Activated gamma-delta T cell treated with anti-CD3 and anti-CD28 coated beads, Interleukin-2, amount 50 U/mL, for 16 hours (primary cell): ENCODE results near the gene DPH1.

Source experiments
- DNase-seq: peaks from one replicate; pipeline ENCODE4 v3.0.0-alpha.2; 2020; ENCODE audit warnings: low read depth

DPH1 gene

GRCh38 chr17:2062571-2063183 lies 32.7 kb downstream of the DPH1 start:
- no peak for DNase-seq

GRCh38 chr17:2063261-2064146 lies 33.6 kb downstream of the DPH1 start:
- DNase-seq: no peak

GRCh38 chr17:2064147-2064489 lies 34.2 kb downstream of the DPH1 start:
- DNase-seq: no peak

- no peak for DNase-seq
Measured at GRCh38 chr17:2064520-2064971, 34.6 kb downstream of the DPH1 start.

- DNase-seq: peak; percentile 51
Measured at GRCh38 chr17:2064980-2065785, 35.2 kb downstream of the DPH1 start.

GRCh38 chr17:2065949-2066400 lies 36.0 kb downstream of the DPH1 start:
- DNase-seq: no peak

- DNase-seq: no peak
Measured at GRCh38 chr17:2067048-2067561, 37.2 kb downstream of the DPH1 start.

GRCh38 chr17:2067608-2068024 lies 37.7 kb downstream of the DPH1 start:
- DNase-seq: no peak

- no peak for DNase-seq
Measured at GRCh38 chr17:2068031-2068518, 38.1 kb downstream of the DPH1 start.

GRCh38 chr17:2068519-2069051 lies 38.6 kb downstream of the DPH1 start:
- no peak for DNase-seq

- peak; percentile 30 for DNase-seq
Measured at GRCh38 chr17:2070241-2071023, 40.5 kb downstream of the DPH1 start.

GRCh38 chr17:2071024-2071385 lies 41.1 kb downstream of the DPH1 start:
- DNase-seq: no peak

GRCh38 chr17:2071455-2072281 lies 41.7 kb downstream of the DPH1 start:
- DNase-seq: no peak

- DNase-seq: no peak
Measured at GRCh38 chr17:2074919-2075318, 45.0 kb downstream of the DPH1 start.

GRCh38 chr17:2075336-2076086 lies 45.6 kb downstream of the DPH1 start:
- no peak for DNase-seq

- DNase-seq: no peak
Measured at GRCh38 chr17:2076087-2076984, 46.4 kb downstream of the DPH1 start.

- DNase-seq: no peak
Measured at GRCh38 chr17:2077040-2077439, 47.1 kb downstream of the DPH1 start.

GRCh38 chr17:2081564-2081963 lies 51.6 kb downstream of the DPH1 start:
- DNase-seq: no peak
